Liver (tissue), 9 donors: ENCODE data around the gene IQSEC1. TPM values are rescaled to one million over a fixed set of nuclear protein-coding genes. Genes with fewer than 3 reads are reported as not detected.

Experiments
- DNase-seq: peaks from one replicate; pipeline ENCODE4 v3.0.0-alpha.2; 2017; ENCODE audit warnings: low spot score
- H3K27ac ChIP-seq, 2 donors: one replicate each; pipeline ENCODE4 v1.7.0; 2013; ENCODE audit warnings: inconsistent platforms in 2 of 2, low read length in 2 of 2, control low read depth in 1 of 2, low read depth in 1 of 2, mild to moderate bottlenecking in 1 of 2
- H3K27me3 ChIP-seq, 4 donors: one replicate each; pipeline versions ENCODE4 v1.6.1 to v1.7.0; 2013; ENCODE audit warnings: low read length in 3 of 4, inconsistent platforms in 1 of 4, mild to moderate bottlenecking in 1 of 4, moderate library complexity in 1 of 4; ENCODE audit not compliant: control insufficient read depth in 4 of 4, insufficient read depth in 4 of 4
- H3K36me3 ChIP-seq, 4 donors: one replicate each; pipeline versions ENCODE4 v1.6.1 to v1.7.0; 2013; ENCODE audit warnings: low read length in 3 of 4, mild to moderate bottlenecking in 3 of 4, low read depth in 1 of 4, moderate library complexity in 1 of 4; ENCODE audit not compliant: control insufficient read depth in 4 of 4, insufficient read depth in 3 of 4
- H3K4me1 ChIP-seq, 4 donors: one replicate each; pipeline versions ENCODE4 v1.6.1 to v1.7.0; 2013; ENCODE audit warnings: low read length in 3 of 4, mild to moderate bottlenecking in 3 of 4, moderate library complexity in 1 of 4; ENCODE audit not compliant: control insufficient read depth in 4 of 4, insufficient read depth in 4 of 4
- H3K4me3 ChIP-seq, 3 donors: one replicate each; pipeline versions ENCODE4 v1.6.1 to v1.7.0; 2013; ENCODE audit warnings: low read length in 3 of 3, control low read depth in 1 of 3, low read depth in 1 of 3, mild to moderate bottlenecking in 1 of 3
- H3K9ac ChIP-seq, 2 donors: one replicate each; pipeline ENCODE4 v1.7.0; 2013; ENCODE audit warnings: low read length in 2 of 2, mild to moderate bottlenecking in 2 of 2, moderate library complexity in 2 of 2, control low read depth in 1 of 2, low read depth in 1 of 2
- H3K9me3 ChIP-seq, 4 donors: one replicate each; pipeline versions ENCODE4 v1.6.1 to v1.7.0; 2013; ENCODE audit warnings: low read length in 3 of 4; ENCODE audit not compliant: control insufficient read depth in 4 of 4
- EGR1 ChIP-seq, 2 donors: IDR thresholded peaks; 2 replicates each; pipeline ENCODE4 v1.6.1; 2016 to 2018; ENCODE audit warnings: antibody characterized with exemption in 2 of 2, low read depth in 2 of 2
- FOXA1 ChIP-seq: IDR thresholded peaks from 2 replicates; pipeline ENCODE4 v1.6.1; 2016; ENCODE audit warnings: antibody characterized with exemption
- FOXA2 ChIP-seq: IDR thresholded peaks from 2 replicates; pipeline ENCODE4 v1.6.1; 2016; ENCODE audit warnings: antibody characterized with exemption
- GABPA ChIP-seq, 2 donors: IDR thresholded peaks in 1 of 2; conservative IDR thresholded peaks in 1 of 2; 2 replicates each; pipeline ENCODE4 v1.6.1; 2016; ENCODE audit warnings: antibody characterized with exemption in 2 of 2, mild to moderate bottlenecking in 1 of 2, moderate library complexity in 1 of 2
- HNF4G ChIP-seq: IDR thresholded peaks from 2 replicates; pipeline ENCODE4 v1.6.1; 2016; ENCODE audit warnings: antibody characterized with exemption
- JUND ChIP-seq, 2 donors: IDR thresholded peaks; 2 replicates each; pipeline ENCODE4 v1.6.1; 2016; ENCODE audit warnings: antibody characterized with exemption in 2 of 2
- MAX ChIP-seq: IDR thresholded peaks from 2 replicates; pipeline ENCODE4 v1.6.1; 2016; ENCODE audit warnings: antibody characterized with exemption
- NR2F2 ChIP-seq: IDR thresholded peaks from 2 replicates; pipeline ENCODE4 v1.6.1; 2016; ENCODE audit warnings: antibody characterized with exemption
- SP1 ChIP-seq: IDR thresholded peaks from 2 replicates; pipeline ENCODE4 v1.6.1; 2018; ENCODE audit warnings: antibody characterized with exemption, mild to moderate bottlenecking
- TAF1 ChIP-seq: conservative IDR thresholded peaks from 2 replicates; pipeline ENCODE4 v1.6.1; 2016; ENCODE audit warnings: antibody characterized with exemption, mild to moderate bottlenecking
- YY1 ChIP-seq: IDR thresholded peaks from 2 replicates; pipeline ENCODE4 v1.6.1; 2016; ENCODE audit warnings: antibody characterized with exemption, mild to moderate bottlenecking
- ZBTB33 ChIP-seq: IDR thresholded peaks from 2 replicates; pipeline ENCODE4 v1.6.1; 2016; ENCODE audit warnings: antibody characterized with exemption
- WGBS: extraction: QIAGEN DNeasy Blood & Tissue Kit; methylation state at CpG from one replicate; pipeline ENCODE4 v1.1.7; 2013; 5-methylcytosine and 5-hydroxymethylcytosine counted together
- polyA plus RNA-seq, 2 donors: library from polyadenylated mRNA; stranded (reverse) in 1 of 2; unstranded in 1 of 2; fragments of 200-250 nt in 1 of 2; fragments of >200 nt in 1 of 2; fragmentation: Nextera tagmentation in 1 of 2; extraction: Ambion mirVana in 1 of 2; gene quantifications; one replicate each; pipeline versions ENCODE4 v1.2.1 to v1.2.3, GENCODE V29; 2013 to 2015
- total RNA-seq, 2 donors: library from RNA; depleted of rRNA; stranded (reverse); fragments of >200 nt; gene quantifications; one replicate each; pipeline ENCODE4 v1.2.3, GENCODE V29; 2014
- TF ChIP-seq, protein P1 (sequence below): fragments of 150-350 bp; IDR thresholded peaks from 2 replicates; pipeline ENCODE4 v1.5.1; 2017; ENCODE audit warnings: improper control_type of control experiment, low read depth, low read length; ENCODE audit not compliant: missing input control
- TF ChIP-seq, protein P2 (sequence below): IDR thresholded peaks from 2 replicates; pipeline ENCODE4 v1.6.1; 2016; ENCODE audit warnings: antibody characterized with exemption
- donor health status: healthy.
- donor health status: healthy.
- donor health status: healthy.
- donor health status: healthy.
- donor health status: healthy.

Gene IQSEC1
- total and polyA plus RNA-seq, 4 donors = 12.7 to 56.0 (median 36.2) TPM

- Histone ChIP-seq H3K4me3 (no peak overlapping the region), H3K9ac (no peak overlapping the region), H3K36me3 (peaks cover 6 to 42% (median 34%) of the 10 kb centered on the region in 4 donors), H3K27me3 (no peaks in the 10 kb centered on the region), H3K27ac (no peak overlapping the region), H3K9me3 (no peaks in the 10 kb centered on the region), H3K4me1 (peaks cover 0 to 9% (median 4%) of the 10 kb centered on the region in 4 donors)
- WGBS = 90% methylated on average over 40 of the region's 40 CpGs
- no peak for DNase-seq
- TF ChIP-seq SP1 (no peak), YY1 (no peak), HNF4G (no peak), EGR1 (IDR thresholded peaks at IDR 0.05; ENCODE audit: low read depth in 2 of 2) (no peak), JUND (IDR thresholded peaks at IDR 0.05) (no peak)
- TF ChIP-seq, protein P1, sequence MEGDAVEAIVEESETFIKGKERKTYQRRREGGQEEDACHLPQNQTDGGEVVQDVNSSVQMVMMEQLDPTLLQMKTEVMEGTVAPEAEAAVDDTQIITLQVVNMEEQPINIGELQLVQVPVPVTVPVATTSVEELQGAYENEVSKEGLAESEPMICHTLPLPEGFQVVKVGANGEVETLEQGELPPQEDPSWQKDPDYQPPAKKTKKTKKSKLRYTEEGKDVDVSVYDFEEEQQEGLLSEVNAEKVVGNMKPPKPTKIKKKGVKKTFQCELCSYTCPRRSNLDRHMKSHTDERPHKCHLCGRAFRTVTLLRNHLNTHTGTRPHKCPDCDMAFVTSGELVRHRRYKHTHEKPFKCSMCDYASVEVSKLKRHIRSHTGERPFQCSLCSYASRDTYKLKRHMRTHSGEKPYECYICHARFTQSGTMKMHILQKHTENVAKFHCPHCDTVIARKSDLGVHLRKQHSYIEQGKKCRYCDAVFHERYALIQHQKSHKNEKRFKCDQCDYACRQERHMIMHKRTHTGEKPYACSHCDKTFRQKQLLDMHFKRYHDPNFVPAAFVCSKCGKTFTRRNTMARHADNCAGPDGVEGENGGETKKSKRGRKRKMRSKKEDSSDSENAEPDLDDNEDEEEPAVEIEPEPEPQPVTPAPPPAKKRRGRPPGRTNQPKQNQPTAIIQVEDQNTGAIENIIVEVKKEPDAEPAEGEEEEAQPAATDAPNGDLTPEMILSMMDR = no peak
Observed at GRCh38 chr3:12898965-12899755, 174.1 kb downstream of the IQSEC1 start.

GRCh38 chr3:12898290-12898964, 174.8 kb downstream of the IQSEC1 start:
- no peak overlapping the region for H3K9ac ChIP-seq
- no peak for DNase-seq
- H3K9me3 ChIP-seq = no peaks in the 10 kb centered on the region
- no peaks in the 10 kb centered on the region for H3K27me3 ChIP-seq
- 94% methylated on average over 22 of the region's 22 CpGs for WGBS
- H3K27ac ChIP-seq = no peak overlapping the region
- TF ChIP-seq MAX (no peak), GABPA (IDR thresholded peaks at IDR 0.05 in 1 of 2, conservative IDR thresholded peaks at IDR 0.05 in 1 of 2) (no peak), NR2F2 (no peak)
- H3K4me3 ChIP-seq = no peak overlapping the region
- H3K4me1 ChIP-seq = peaks cover 0 to 9% (median 4%) of the 10 kb centered on the region in 4 donors
- H3K36me3 ChIP-seq = peaks cover 6 to 42% (median 33%) of the 10 kb centered on the region in 4 donors

- H3K4me3 ChIP-seq = no peak overlapping the region
- no peak for DNase-seq
- 75% methylated on average over 13 of the region's 13 CpGs for WGBS
- no peaks in the 10 kb centered on the region for H3K9me3 ChIP-seq
- no peak overlapping the region for H3K27ac ChIP-seq
- H3K9ac ChIP-seq = no peak overlapping the region
- peaks cover 6 to 37% (median 31%) of the 10 kb centered on the region in 4 donors for H3K36me3 ChIP-seq
- no peaks in the 10 kb centered on the region for H3K27me3 ChIP-seq
- peaks cover 0 to 9% (median 4%) of the 10 kb centered on the region in 4 donors for H3K4me1 ChIP-seq
- TF ChIP-seq EGR1 (IDR thresholded peaks at IDR 0.05; ENCODE audit: low read depth in 2 of 2) (no peak), FOXA1 (no peak), TAF1 (no peak), NR2F2 (no peak), FOXA2 (no peak), YY1 (no peak), GABPA (IDR thresholded peaks at IDR 0.05 in 1 of 2, conservative IDR thresholded peaks at IDR 0.05 in 1 of 2) (no peak), ZBTB33 (no peak), MAX (no peak)
- TF ChIP-seq, protein P2, sequence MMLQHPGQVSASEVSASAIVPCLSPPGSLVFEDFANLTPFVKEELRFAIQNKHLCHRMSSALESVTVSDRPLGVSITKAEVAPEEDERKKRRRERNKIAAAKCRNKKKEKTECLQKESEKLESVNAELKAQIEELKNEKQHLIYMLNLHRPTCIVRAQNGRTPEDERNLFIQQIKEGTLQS = no peak
- TF ChIP-seq, protein P1 = no peak
Observed at GRCh38 chr3:12897381-12898289, 175.6 kb downstream of the IQSEC1 start.
